Hematopoietic multipotent progenitor cell (in vitro differentiated cells): ENCODE measurements around the gene ELF3. TPM values are rescaled to one million over a fixed set of nuclear protein-coding genes. Genes with fewer than 3 reads are reported as not detected.
A peak's percentile ranks its signal among the peaks of the same experiment; 100 is the strongest.
"Not testable (repeated sequence)": the region's sequence is repeated elsewhere in the genome, so short reads cannot be mapped to it uniquely, and the experiment has no call there.

ENCODE experiments used
- DNase-seq, 3 donors: peaks; one replicate each; pipeline ENCODE4 v3.0.0-alpha.2; 2011 to 2015; ENCODE audit warnings: low read depth in 2 of 3, low spot score in 2 of 3
- total RNA-seq: library from RNA; depleted of rRNA; stranded (reverse); fragments of >200 nt; gene quantifications from one replicate; pipeline ENCODE4 v1.2.3, GENCODE V29; 2012

ELF3 gene
- total RNA-seq, 1 donor, result 1.3 TPM

GRCh38 chr1:202007805-202008489 lies 2.4 kb upstream of the ELF3 start:
- DNase-seq, result no peak

- DNase-seq, result peak; percentile 30 to 75 (median 53)
Measured at GRCh38 chr1:202009326-202010179, 834 bp upstream of the ELF3 start.

DNA sequence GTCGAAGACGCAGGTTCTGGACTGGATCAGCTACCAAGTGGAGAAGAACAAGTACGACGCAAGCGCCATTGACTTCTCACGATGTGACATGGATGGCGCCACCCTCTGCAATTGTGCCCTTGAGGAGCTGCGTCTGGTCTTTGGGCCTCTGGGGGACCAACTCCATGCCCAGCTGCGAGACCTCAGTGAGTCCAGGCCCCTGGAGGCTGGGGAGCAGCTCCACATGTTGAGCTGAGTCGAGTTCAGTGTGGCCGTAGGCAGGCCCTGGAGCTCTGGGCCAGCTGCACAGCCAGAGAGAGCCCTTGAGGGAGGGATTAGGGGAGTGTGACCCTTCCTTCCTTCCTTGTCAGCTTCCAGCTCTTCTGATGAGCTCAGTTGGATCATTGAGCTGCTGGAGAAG lies 1.6 kb downstream of the ELF3 start:
- no peak for DNase-seq

DNA sequence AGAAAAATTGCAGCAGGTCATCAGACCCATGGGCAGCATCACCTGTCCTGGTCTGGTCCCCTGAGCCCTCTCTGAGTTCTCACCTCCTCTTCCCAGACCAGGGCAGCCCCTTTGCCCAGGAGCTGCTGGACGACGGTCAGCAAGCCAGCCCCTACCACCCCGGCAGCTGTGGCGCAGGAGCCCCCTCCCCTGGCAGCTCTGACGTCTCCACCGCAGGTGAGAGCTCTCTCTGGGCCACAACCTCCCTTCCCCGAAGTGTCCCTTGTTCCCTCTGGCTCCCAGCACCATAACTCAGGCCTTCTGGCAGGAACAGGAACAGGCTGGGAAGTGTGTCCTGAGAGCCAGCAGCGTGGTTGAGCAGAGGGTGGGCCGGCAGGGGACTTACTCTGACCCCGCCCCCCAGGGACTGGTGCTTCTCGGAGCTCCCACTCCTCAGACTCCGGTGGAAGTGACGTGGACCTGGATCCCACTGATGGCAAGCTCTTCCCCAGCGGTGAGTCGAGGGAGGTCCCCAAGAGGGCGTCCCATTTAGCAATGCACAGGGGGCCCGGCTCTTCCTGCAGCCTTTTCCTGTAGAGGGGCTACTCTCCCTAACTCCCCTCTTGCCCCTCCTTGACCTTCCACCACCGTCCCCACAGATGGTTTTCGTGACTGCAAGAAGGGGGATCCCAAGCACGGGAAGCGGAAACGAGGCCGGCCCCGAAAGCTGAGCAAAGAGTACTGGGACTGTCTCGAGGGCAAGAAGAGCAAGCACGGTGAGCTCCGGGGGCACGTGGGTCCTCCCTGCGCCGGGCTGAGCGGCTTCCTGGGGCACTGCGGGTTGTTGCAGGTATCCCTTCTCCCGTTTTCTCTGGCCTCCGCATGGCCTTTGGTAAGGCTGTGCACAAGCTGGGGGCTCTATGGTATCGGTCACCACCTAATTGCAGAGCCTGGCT lies 2.4 kb downstream of the ELF3 start:
- DNase-seq, result no peak

DNA sequence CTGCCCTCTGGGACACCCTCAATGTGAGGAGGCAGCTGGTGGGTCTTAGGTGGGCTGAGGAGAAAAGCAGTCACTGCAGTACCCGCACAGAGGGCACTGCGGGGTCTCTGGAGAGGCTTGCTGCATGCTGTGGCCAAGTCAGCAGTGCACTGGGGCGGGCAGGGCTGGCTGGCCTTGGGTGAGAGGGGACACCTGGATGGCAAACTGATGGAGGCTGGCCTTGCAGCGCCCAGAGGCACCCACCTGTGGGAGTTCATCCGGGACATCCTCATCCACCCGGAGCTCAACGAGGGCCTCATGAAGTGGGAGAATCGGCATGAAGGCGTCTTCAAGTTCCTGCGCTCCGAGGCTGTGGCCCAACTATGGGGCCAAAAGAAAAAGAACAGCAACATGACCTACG lies 3.2 kb downstream of the ELF3 start:
- no peak for DNase-seq

DNA sequence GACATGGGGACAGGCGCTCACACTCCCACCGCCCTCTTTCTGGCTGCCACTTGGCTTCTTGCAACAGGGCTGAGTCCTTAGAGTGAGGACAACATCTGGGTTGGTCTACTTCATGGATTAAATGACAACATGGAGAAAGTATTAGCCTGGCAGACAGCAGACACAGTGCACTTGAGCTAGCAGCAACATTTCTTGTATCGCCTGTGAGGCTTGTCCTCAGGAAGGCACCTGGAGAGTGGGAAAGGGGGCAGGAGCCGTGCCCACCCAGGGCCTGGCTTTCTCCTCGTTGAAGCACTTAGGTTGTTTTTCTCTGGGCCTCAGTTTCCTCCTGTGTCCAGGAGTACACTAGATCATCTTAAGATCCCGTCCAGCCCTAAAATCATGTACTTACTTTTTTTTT lies 3.7 kb downstream of the ELF3 start:
- DNase-seq, result no peak

DNA sequence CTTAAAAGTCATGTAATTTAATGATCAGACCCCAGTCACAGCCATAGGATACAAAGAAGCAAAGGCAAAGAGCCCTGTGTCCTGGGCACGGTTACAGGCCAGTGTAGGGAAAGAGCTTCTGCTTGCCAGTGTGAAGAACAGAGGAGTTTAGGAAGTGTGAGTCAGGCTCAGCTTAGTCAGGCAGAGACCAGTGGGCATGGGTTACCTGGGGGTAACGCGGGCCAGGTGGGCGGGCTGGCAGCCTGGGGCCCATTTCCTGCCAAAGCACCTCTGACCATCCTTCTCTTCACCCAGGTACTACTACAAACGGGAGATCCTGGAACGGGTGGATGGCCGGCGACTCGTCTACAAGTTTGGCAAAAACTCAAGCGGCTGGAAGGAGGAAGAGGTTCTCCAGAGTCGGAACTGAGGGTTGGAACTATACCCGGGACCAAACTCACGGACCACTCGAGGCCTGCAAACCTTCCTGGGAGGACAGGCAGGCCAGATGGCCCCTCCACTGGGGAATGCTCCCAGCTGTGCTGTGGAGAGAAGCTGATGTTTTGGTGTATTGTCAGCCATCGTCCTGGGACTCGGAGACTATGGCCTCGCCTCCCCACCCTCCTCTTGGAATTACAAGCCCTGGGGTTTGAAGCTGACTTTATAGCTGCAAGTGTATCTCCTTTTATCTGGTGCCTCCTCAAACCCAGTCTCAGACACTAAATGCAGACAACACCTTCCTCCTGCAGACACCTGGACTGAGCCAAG lies 4.7 kb downstream of the ELF3 start:
- DNase-seq, result no peak

DNA sequence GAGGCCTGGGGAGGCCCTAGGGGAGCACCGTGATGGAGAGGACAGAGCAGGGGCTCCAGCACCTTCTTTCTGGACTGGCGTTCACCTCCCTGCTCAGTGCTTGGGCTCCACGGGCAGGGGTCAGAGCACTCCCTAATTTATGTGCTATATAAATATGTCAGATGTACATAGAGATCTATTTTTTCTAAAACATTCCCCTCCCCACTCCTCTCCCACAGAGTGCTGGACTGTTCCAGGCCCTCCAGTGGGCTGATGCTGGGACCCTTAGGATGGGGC lies 5.2 kb downstream of the ELF3 start:
- no peak for DNase-seq

DNA sequence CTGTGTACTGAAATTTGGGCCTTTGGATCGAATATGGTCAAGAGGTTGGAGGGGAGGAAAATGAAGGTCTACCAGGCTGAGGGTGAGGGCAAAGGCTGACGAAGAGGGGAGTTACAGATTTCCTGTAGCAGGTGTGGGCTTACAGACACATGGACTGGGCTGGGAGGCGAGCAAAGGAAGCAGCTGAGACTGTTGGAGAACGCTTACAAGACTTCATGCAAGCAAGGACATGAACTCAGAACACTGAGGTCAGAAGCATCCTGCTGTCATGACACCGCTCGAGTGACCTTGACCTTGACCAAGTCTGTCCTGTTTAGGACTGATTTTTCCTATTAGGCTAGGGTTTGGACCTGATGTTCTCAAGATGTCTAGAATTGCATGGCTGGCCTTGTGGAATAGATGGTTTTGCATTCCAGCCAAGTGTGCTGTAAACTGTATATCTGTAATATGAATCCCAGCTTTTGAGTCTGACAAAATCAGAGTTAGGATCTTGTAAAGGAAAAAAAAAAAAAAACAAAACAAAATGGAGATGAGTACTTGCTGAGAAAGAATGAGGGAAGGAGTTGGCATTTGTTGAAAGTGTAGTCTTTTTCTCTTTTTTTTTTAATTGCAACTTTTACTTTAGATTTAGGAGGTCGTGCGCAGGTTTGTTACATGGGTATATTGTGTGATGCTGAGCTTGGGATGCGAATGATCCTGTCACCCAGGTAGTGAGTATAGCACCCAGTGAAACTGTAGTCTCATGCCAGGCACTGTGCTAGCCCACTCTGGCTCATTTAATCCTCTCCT lies 5.8 kb downstream of the ELF3 start:
- no peak for DNase-seq

GRCh38 chr1:202016811-202017748 lies 6.7 kb downstream of the ELF3 start:
- DNase-seq, result no peak

DNA sequence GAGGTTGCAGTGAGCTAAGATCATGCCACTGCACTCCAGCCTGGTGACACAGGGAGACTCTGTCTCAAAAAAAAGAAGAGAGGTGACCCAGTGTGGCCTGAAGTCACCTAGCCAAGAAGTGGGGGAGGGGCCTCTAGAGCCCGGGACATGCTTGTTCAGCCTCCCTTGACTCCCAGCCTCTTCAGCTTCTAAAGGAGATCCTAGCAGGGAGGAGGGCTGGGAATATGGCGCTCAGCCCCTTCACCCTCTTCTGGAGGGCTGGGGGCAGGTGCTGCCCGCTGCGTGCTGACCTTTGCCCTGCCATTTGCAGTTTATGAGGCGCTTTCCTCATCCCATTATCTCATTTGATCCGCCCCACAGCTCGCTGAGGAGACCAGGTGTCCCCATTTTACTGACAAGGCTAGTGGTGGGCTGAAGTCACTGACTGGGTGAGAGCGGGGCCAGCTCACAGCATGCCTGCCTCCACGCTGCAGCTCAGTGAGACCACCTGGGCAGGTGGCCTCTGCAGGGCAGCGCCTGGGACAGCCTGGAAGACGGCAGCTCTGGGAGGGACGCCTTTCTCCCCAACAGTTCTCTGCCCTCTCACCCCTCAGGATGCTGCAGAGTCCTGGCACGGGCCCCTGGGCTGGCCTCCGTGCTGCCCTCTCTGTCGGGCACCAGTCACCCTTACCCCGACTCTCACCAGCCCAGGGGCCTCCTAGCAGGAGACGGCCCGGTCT lies 7.5 kb downstream of the ELF3 start:
- no peak for DNase-seq

GRCh38 chr1:202018468-202019234 lies 8.3 kb downstream of the ELF3 start:
- DNase-seq, result no peak

DNA sequence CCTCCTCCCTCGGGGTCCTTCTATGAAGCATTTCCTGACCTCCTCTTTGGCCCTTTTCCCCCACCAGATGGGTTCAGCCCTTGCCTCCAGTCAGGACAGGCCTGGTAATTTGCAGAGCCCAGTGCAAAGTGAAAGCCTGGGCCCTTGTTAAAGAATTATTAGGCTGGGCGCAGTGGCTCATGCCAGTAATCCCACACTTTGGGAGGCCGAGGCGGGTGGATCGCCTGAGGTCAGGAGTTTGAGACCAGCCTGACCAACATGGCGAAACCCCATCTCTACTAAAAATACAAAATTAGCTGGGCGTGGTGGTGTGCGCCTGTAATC lies 8.8 kb downstream of the ELF3 start:
- DNase-seq, result not testable (repeated sequence)

- DNase-seq, result no peak
Measured at GRCh38 chr1:202023001-202023433, 12.6 kb downstream of the ELF3 start.

DNA sequence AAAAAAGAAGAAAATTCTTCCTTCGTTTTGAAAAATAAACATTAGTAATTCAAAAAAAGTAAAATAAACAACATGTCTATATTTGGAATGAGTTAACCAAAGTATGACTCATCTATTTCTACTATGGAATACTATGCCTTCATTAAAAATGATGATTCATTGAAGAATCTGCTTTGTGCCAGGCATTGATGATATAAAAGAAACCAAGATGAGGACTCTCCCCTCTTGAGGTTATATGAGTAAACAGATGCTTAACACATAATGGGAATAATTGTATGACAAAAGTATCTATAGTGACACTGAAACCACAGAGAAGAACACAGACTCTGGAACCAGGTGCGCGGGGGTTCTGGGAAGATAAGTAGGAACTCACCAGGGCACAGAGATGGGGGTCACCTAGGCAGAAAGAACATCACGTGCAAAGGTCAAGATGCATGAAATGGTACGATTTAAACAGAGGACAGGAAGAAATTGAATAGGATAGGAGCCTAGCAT lies 18.8 kb downstream of the ELF3 start:
- peak in 1 of 3 donors; percentile 6 for DNase-seq

DNA sequence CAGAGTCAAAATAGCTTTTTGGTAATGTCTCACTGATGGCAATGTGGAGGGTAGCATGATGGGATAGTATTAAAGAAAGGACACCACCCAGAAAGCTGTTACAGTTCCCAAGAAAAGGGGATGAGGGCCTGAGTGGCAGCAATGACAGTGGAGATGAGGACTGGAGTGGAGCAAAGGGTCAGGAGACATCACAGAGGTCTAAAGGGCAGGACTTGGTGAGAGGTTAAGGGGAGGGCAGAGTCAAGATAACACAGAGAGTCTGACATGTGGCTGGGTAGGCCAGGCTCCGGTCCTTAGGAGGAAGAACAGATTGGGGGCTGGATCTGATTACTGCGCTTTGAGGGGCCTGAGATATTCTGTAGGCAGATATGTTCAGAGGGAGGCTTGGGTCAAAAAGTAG lies 19.3 kb downstream of the ELF3 start:
- no peak for DNase-seq

DNA sequence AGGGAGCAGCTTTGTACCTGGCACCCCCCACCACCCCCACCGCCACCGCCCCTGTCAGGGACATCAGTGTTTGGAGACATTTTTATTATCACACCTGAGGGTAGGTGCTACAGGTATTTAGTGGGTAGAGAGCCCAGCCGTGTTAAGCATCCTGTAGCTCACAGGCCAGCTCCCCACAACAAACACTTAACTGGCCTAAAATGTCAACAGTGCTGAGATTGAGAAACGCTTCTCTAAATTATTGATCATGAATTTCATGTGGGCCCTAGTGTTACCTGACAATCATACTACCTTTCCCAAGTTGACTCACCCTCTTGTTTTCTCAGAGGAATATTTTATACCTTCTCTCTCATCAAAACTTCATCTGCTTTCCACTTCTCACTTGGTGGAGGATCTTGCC lies 21.4 kb downstream of the ELF3 start:
- DNase-seq, result no peak
